ENCODE measurements around the gene ZBTB39. TPM values are rescaled to one million over a fixed set of nuclear protein-coding genes. Genes with fewer than 3 reads are reported as not detected.

ZBTB39 gene
- total RNA-seq, 3 donors from 2014 or later: 3.5 to 8.6 (median 4.6) TPM

- intact Hi-C loops (cut with DNase I, micrococcal nuclease): no loop called here
- DNase-seq: no peak
Observed at GRCh38 chr12:57044889-57045288, 38.5 kb upstream of the ZBTB39 start.

GRCh38 chr12:57044468-57044867 lies 38.1 kb upstream of the ZBTB39 start:
- no peak for DNase-seq
- no peak overlapping the region for H3K4me3 ChIP-seq
- intact Hi-C loops (cut with DNase I, micrococcal nuclease): no loop called here
- H3K36me3 ChIP-seq (ENCODE audit: low read depth): no peaks in the 10 kb centered on the region
- TF ChIP-seq CTCF (IDR thresholded peaks at IDR 0.05): no peak
- no peaks in the 10 kb centered on the region for H3K9me3 ChIP-seq
- peaks cover 10% of the 10 kb centered on the region for H3K4me1 ChIP-seq (ENCODE audit: low read depth)
- ATAC-seq: no peak

More at GRCh38 chr12:57044889-57045288, 38.5 kb upstream of the ZBTB39 start:
- no peaks in the 10 kb centered on the region for H3K9me3 ChIP-seq
- H3K4me3 ChIP-seq: no peak overlapping the region
- peaks cover 10% of the 10 kb centered on the region for H3K4me1 ChIP-seq (ENCODE audit: low read depth)
- ATAC-seq: no peak
- TF ChIP-seq CTCF (IDR thresholded peaks at IDR 0.05): no peak
- no peaks in the 10 kb centered on the region for H3K36me3 ChIP-seq (ENCODE audit: low read depth)

GRCh38 chr12:57042695-57043094 lies 36.3 kb upstream of the ZBTB39 start:
- H3K36me3 ChIP-seq (ENCODE audit: low read depth): peaks cover 12% of the 10 kb centered on the region
- intact Hi-C loops (cut with DNase I, micrococcal nuclease): no loop called here
- ATAC-seq (no peak), DNase-seq (no peak)
- no peaks in the 10 kb centered on the region for H3K9me3 ChIP-seq
- TF ChIP-seq CTCF (IDR thresholded peaks at IDR 0.05): no peak
- peaks cover 4% of the 10 kb centered on the region for H3K4me1 ChIP-seq (ENCODE audit: low read depth)
- no peak overlapping the region for H3K4me3 ChIP-seq

GRCh38 chr12:57040750-57041149 lies 34.4 kb upstream of the ZBTB39 start:
- Histone ChIP-seq H3K36me3 (ENCODE audit: low read depth) (peaks cover 14% of the 10 kb centered on the region), H3K4me3 (no peak overlapping the region), H3K4me1 (ENCODE audit: low read depth) (no peaks in the 10 kb centered on the region), H3K9me3 (no peaks in the 10 kb centered on the region)
- no peak for ATAC-seq
- DNase-seq: no peak
- intact Hi-C loops (cut with DNase I, micrococcal nuclease): no loop called here
- no peak for TF ChIP-seq CTCF (IDR thresholded peaks at IDR 0.05)

- peaks cover 14% of the 10 kb centered on the region for H3K36me3 ChIP-seq (ENCODE audit: low read depth)
- ATAC-seq (no peak), DNase-seq (no peak)
- H3K9me3 ChIP-seq: no peaks in the 10 kb centered on the region
- no peak for TF ChIP-seq CTCF (IDR thresholded peaks at IDR 0.05)
- H3K4me1 ChIP-seq (ENCODE audit: low read depth): no peaks in the 10 kb centered on the region
- H3K4me3 ChIP-seq: no peak overlapping the region
- intact Hi-C loops (cut with DNase I, micrococcal nuclease): no loop called here
Observed at GRCh38 chr12:57040211-57040610, 33.9 kb upstream of the ZBTB39 start.

Measured in mucosa of descending colon (tissue), 3 donors.